Omental fat pad (tissue), 4 donors: ENCODE results near the gene OTUD6A. TPM values are rescaled to one million over a fixed set of nuclear protein-coding genes. Genes with fewer than 3 reads are reported as not detected.

Experiments used
- ATAC-seq: fragments of 150-250 bp; one replicate; pipeline ENCODE4 v1.9.1; 2016; ENCODE audit warnings: mild to moderate bottlenecking, moderate library complexity; ENCODE audit not compliant: low FRiP score
- DNase-seq: peaks from one replicate; pipeline ENCODE4 v3.0.0-alpha.2; 2019; ENCODE audit warnings: low spot score
- CTCF ChIP-seq, 3 donors: fragments of 450-650 bp; IDR thresholded peaks; one replicate each; pipeline ENCODE4 v1.5.1; 2016 to 2017; ENCODE audit warnings: antibody characterized with exemption in 3 of 3, mild to moderate bottlenecking in 3 of 3, moderate library complexity in 2 of 3
- total RNA-seq, 4 donors: library from RNA; depleted of rRNA; stranded (reverse); fragments of >200 nt; gene quantifications; one replicate each; pipeline ENCODE4 v1.1.0, GENCODE V29; 2016

The OTUD6A gene
- total RNA-seq, 4 donors from 2014 or later, result not detected

- no peak for ATAC-seq
- DNase-seq, result no peak
- no peak for TF ChIP-seq CTCF (IDR thresholded peaks at IDR 0.05)
Measured at GRCh38 chrX:70044541-70045245, 17.6 kb upstream of the OTUD6A start.

GRCh38 chrX:70046978-70047377 is 15.3 kb upstream of the OTUD6A start:
- no peak for ATAC-seq
- no peak for TF ChIP-seq CTCF (IDR thresholded peaks at IDR 0.05)
- no peak for DNase-seq

- no peak for TF ChIP-seq CTCF (IDR thresholded peaks at IDR 0.05)
- ATAC-seq, result no peak
- DNase-seq, result no peak
Measured at GRCh38 chrX:70049406-70049805, 12.9 kb upstream of the OTUD6A start.

GRCh38 chrX:70049925-70050324 is 12.3 kb upstream of the OTUD6A start, which contains the start of gene AWAT2:
Gene AWAT2 (minus strand): TSS chrX:70049938. CDS start chrX:70049932, 6 bp downstream.
- DNase-seq (no peak), ATAC-seq (no peak)
- TF ChIP-seq CTCF (IDR thresholded peaks at IDR 0.05), result no peak

- DNase-seq, result no peak
- no peak for ATAC-seq
- TF ChIP-seq CTCF (IDR thresholded peaks at IDR 0.05), result no peak
Measured at GRCh38 chrX:70052895-70053615, 9.2 kb upstream of the OTUD6A start.

GRCh38 chrX:70054391-70054790 is 7.9 kb upstream of the OTUD6A start:
- DNase-seq (no peak), ATAC-seq (no peak)
- no peak for TF ChIP-seq CTCF (IDR thresholded peaks at IDR 0.05)
